SKM-1 treated with dmso at 0.1 percent for 144 hours (cell line): ENCODE results near the gene ASCL3.
"Not testable (repeated sequence)": the region's sequence is repeated elsewhere in the genome, so short reads cannot be mapped to it uniquely, and the experiment has no call there.

Source experiments
- DNase-seq: peaks from one replicate; lab custom pipeline; 2025; ENCODE audit not compliant: unreplicated experiment; lab: John Stamatoyannopoulos, UW

The ASCL3 gene, protein sequence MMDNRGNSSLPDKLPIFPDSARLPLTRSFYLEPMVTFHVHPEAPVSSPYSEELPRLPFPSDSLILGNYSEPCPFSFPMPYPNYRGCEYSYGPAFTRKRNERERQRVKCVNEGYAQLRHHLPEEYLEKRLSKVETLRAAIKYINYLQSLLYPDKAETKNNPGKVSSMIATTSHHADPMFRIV

GRCh38 chr11:8942518-8943066 is at the start of gene ASCL3:
Gene ASCL3, minus strand, starts transcription at chr11:8943016. Its CDS starts 4,855 bp downstream, at chr11:8938161.
- no peak for DNase-seq

DNA sequence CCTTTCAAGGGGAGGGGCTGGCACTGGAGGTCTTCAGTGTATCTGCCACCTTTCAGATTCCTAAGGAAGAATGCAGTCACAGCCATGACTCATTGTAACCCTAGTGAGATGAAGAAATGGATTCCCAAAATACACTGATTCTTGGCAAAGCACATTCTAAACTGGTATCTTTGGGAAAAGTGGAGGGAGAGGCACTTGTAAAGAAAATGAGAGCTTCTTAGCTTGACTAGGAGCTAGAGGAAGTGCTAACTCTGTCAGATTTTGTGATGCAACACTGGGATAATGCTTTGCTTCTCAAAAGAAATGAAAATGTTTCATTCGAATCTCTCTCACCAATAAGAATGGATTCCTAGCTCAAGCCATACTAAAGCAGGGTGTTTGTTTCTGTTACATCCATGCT is 46.6 kb upstream of the ASCL3 start:
- DNase-seq = no peak

GRCh38 chr11:8988329-8989234 is 45.8 kb upstream of the ASCL3 start:
- DNase-seq = no peak

- no peak for DNase-seq
Observed at GRCh38 chr11:8987446-8987845, 44.6 kb upstream of the ASCL3 start.

- not testable (repeated sequence) for DNase-seq
Observed at GRCh38 chr11:8986772-8987171, 44.0 kb upstream of the ASCL3 start.

DNA sequence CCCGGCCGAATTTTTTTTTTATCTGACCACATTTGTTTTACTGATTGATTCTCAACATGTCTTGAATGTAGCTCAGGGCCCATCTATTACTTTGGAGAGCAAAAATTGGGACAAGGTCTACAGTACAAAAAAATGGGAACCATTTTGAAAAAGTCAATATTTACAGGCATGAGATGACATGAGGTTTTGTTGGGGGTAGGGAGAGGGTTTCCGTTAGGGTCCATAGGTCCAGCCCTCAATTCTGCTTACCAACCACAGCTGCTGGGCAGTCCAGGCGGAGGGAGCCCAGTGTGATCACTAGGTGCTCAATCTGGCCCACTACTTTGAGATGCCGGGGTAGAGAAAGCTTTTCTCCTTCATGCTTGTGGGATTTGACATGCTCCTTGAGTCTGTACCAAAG is 42.6 kb upstream of the ASCL3 start:
- DNase-seq = no peak

DNA sequence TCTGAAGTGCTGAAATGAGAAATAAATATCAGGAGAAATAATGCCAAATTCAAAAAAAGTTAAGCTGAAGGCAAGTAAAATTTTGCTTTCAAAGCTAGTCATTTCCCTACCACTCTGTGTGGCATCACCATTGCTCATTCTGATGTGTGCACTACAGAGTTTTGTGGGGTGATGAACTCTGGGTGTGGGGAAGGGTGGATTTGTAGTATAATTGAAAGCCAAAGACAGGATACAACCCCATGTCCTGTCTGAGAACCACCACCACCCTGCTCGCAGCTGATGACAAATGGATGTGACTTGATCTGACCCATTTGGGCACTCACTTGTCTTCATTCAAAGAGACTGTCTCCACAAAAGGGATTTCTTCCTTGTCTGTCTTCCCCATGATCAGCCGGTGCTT is 40.7 kb upstream of the ASCL3 start:
- no peak for DNase-seq

DNA sequence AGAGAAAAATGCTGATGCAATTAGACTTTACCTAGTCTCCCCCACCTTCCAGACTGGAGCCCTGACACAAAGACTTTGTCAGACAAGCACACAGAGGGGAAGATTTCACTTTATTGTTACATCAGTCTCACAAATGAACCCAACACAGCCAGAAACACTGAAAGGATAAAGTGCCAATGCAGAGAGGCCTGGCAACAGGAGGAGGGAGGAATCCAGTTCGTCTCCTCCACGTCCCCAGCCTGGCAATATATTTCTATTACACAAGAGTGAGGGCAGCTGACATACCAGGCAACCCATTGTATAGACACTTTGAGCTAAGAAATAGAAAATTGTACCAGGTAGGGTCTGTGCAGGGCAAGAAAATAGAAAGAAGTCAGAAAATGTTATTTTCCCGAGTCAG is 37.7 kb upstream of the ASCL3 start:
- DNase-seq = no peak

- DNase-seq = not testable (repeated sequence)
Observed at GRCh38 chr11:8979365-8979764, 36.5 kb upstream of the ASCL3 start.

DNA sequence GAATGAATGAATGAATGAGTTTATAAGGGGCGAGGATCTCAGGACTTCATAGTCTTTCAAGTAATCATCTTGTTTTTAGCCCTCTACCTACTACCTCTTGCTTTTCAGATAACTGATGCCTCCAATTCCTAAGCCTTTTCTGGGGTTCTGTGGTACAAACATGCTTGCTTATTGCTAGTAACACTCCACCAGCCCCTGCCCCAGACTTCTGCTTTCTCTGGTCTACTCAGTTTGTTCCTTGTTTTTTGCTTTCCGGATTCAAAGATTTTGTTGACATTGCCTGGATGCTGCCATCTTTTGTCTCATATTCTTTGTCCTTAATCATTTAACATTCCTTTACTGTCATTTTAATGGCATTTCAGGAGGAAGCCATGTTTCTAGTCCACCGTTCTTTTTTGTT is 30.3 kb upstream of the ASCL3 start:
- no peak for DNase-seq

- no peak for DNase-seq
Observed at GRCh38 chr11:8971924-8972316, 29.1 kb upstream of the ASCL3 start.

DNA sequence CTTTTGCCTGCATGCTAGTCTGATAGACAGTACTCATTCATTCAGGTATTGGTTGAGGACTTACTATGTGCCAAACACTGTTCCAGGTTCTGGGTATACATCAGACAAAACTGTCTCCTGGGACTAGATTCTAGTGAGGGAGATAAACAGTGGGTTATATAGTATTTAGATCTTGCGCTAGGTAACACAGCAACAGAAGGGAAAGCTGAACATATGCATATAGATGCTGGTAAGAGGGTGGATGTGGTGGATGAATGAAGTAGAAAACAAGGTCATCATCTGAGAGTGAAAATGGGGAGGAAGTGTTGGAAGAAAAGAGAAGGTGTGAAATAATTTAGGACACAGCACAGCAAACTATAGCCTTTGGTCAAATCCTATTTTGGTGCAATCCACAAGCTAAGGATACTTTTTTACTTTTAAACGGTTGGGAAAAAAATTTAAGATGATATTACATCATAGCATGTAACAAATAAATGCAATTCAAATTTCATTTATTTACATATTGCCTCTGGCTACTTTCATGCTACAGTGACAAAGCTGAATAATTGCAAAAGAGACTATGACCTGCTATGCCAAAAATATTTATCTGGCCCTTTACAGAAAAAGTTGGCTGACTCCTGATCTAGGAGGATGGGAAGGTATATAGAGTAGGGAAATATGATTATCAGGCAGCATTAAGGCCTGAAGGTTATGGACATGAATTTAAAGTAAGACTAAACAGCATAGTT is 28.5 kb upstream of the ASCL3 start:
- no peak for DNase-seq

DNA sequence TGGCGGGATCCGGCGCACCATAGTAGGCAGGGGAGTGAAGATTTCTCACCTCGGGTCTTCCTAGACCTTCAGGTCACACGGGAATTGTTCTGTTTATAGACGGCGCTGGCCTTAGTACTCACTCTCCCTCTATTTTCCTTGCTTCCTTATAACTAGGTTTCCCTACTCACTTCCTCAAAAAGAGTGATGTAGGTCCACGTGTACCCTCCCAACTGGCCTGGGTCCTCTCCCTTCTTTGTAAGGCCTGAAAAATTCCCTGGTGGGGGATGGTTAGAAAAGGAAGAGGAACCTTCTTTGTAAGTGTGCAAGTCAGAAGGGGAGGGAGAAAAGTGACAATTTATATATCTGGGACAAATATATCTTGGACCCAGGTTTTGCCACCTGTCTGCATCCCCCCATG is 24.4 kb upstream of the ASCL3 start:
- no peak for DNase-seq

DNA sequence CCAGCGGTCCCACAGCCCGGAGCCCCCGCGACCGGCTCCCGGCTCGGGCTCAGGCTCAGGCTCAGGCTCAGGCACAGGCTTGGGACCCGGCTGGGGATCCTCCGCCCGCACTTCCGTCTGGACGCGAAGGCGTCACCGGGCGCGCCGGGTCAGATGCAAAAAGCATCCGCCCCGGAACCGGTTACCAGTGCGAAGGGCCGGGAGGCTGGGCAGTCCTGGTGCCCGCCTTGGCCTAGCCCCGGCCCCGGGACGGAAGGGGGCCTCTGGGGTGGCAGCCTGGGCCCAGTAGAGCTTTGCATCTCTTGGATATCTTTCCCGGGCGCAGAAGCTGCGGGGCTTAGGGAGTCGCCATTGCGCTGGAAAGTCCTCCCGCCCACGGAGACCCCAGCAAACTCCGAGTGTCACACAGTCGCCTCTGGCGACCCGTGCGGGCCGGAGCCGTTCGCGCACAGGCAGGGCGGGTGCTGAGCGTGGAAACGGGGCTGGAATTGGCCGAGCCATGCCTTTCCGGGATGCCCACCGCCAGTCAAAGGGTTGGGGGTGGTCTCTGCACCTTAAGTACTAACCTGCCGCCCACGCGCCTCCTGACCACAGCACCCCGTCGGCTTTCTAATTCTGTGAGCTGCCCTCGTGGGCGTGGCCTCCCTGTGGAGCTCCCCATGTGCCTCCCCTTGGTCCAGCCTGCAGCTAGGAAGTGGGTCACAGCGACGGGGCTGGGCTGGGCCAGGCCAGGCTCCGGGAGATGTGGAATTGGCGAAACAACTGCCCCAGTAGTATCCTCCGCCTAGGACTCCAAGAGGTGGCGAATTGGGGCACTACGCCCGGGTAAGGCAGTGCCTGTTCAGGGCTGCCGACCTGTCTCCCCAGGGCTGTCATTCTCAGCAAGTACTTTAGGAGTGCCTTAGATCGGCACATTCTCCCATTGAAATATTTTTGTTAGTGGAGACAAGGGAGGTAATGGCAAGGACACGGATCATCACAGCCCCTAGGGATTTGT is 21.8 kb upstream of the ASCL3 start, which contains the start of gene TMEM9B:
TMEM9B (minus strand) TSS at position 119 of the 997 bp plus-strand sequence. CDS start 129 bp downstream, outside the sequence.
- peak; percentile 78 for DNase-seq

GRCh38 chr11:8963569-8964323 is 20.9 kb upstream of the ASCL3 start:
- peak; percentile 58 for DNase-seq

- no peak for DNase-seq
Observed at GRCh38 chr11:8962841-8963240, 20.0 kb upstream of the ASCL3 start.

GRCh38 chr11:8961401-8961800 is 18.6 kb upstream of the ASCL3 start:
- DNase-seq = no peak

DNA sequence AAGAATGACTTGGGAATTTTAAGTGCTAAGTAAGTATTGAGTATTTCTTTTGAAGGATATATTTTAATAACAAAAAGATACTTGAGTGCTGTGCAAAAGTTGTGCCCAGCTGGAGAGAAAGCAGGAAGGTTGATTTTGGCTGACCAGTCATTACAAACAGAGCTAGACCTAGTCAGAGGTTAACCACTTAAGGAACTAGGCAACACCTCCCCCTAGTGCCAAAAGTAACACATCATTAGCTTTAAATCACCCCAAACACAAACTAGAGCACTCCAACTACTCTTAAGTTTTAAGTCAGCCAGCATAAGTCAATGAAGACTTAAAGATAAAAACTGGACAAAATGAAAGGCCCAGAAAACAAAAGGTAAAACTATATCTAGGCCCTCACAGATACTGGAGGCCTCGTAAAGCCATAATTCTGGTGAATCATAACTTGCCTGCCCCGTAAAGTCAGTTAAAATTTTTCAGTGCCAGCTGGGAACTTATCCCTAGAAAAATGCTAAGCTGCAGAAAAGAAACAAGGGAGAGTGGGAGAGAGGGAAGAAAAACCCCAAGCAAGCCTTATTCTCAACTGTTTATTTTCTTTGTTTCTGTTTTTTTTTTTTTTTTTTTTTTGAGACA is 16.8 kb upstream of the ASCL3 start:
- DNase-seq = peak; percentile 78

DNA sequence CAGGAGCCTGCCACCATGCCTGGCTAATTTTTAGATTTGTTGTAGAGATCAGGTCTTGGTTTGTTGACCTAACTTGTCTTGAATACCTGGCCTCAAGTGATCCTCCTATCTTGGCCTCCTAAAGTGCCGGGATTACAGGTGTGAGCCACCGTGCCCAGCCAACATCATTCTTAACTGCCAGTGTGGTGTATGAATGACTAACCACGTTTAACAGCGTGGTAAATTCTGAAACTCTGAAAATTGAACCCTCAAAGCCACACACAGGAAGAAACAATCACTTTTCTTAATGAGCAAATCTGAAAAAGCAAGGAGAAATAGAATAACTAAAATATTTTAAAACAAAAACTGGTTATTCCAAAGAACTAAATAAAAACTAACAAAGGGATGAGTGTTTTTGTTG is 14.0 kb upstream of the ASCL3 start:
- DNase-seq = no peak
